Endodermal cell (in vitro differentiated cells): Measurements from ENCODE around the gene CCDC106. TPM values are rescaled to one million over a fixed set of nuclear protein-coding genes. Genes with fewer than 3 reads are reported as not detected.

Source experiments
- DNase-seq: peaks from one replicate; pipeline ENCODE4 v3.0.0-alpha.2; 2017
- H3K27ac ChIP-seq: 2 replicates; pipeline ENCODE4 v1.5.1; 2013; ENCODE audit warnings: mild to moderate bottlenecking, low read depth, low read length, moderate library complexity
- H3K27me3 ChIP-seq: 2 replicates; pipeline ENCODE4 v1.6.1; 2013; ENCODE audit warnings: mild to moderate bottlenecking, low read length, moderate library complexity; ENCODE audit not compliant: insufficient read depth, control insufficient read depth, poor library complexity, severe bottlenecking
- H3K36me3 ChIP-seq: 2 replicates; pipeline ENCODE4 v1.7.0; 2013; ENCODE audit warnings: mild to moderate bottlenecking, low read length, moderate library complexity; ENCODE audit not compliant: control insufficient read depth, insufficient read depth
- H3K4me1 ChIP-seq: one replicate; pipeline ENCODE4 v1.7.0; 2013; ENCODE audit warnings: low read length; ENCODE audit not compliant: control insufficient read depth, insufficient read depth
- H3K4me3 ChIP-seq: 2 replicates; pipeline ENCODE4 v1.5.1; 2013; ENCODE audit warnings: mild to moderate bottlenecking, low read length, moderate library complexity
- H3K9ac ChIP-seq: 2 replicates; pipeline ENCODE4 v1.6.1; 2013; ENCODE audit warnings: mild to moderate bottlenecking, low read length, moderate library complexity; ENCODE audit not compliant: poor library complexity, severe bottlenecking; ENCODE audit errors: extremely low read depth
- H3K9me3 ChIP-seq: 2 replicates; pipeline ENCODE4 v1.6.1; 2013; ENCODE audit warnings: mild to moderate bottlenecking, low read length, moderate library complexity; ENCODE audit not compliant: control insufficient read depth
- H3K27ac Mint-ChIP-seq: 2 replicates; pipeline ENCODE4 v1.8.0; 2020; ENCODE audit warnings: mixed read lengths
- H3K27me3 Mint-ChIP-seq: 2 replicates; pipeline ENCODE4 v1.8.0; 2021; ENCODE audit warnings: mild to moderate bottlenecking, mixed read lengths; ENCODE audit not compliant: insufficient read depth
- H3K36me3 Mint-ChIP-seq: 2 replicates; pipeline ENCODE4 v1.8.0; 2020; ENCODE audit warnings: low read depth, mixed read lengths
- H3K4me1 Mint-ChIP-seq: 2 replicates; pipeline ENCODE4 v1.8.0; 2020; ENCODE audit warnings: mixed read lengths
- H3K4me3 Mint-ChIP-seq: 2 replicates; pipeline ENCODE4 v1.8.0; 2020; ENCODE audit warnings: mild to moderate bottlenecking, moderate library complexity, mixed read lengths
- H3K9me3 Mint-ChIP-seq: 2 replicates; pipeline ENCODE4 v1.8.0; 2020; ENCODE audit warnings: mild to moderate bottlenecking, mixed read lengths
- CTCF ChIP-seq: fragments of 200-600 bp; sonication (generic); conservative IDR thresholded peaks from 2 replicates; pipeline ENCODE4 v1.5.0; 2021; ENCODE audit warnings: antibody characterized with exemption, mild to moderate bottlenecking
- WGBS, 2 experiments: methylation state at CpG; one replicate each; pipeline versions ENCODE4 v1.1.5 to v1.1.7; 2013; ENCODE audit warnings: missing lambda C conversion rate in 2 of 2, mixed read lengths in 1 of 2; ENCODE audit not compliant: insufficient coverage in 1 of 2, insufficient read length in 1 of 2; 5-methylcytosine and 5-hydroxymethylcytosine counted together
- total RNA-seq, 2 donors: library from RNA; stranded (reverse); fragmentation: NEBNext Ultra II Directional in 1 of 2; extraction: Animal tissue kit (Norgen Biotek cat#: 25700) in 1 of 2; gene quantifications; 2 replicates in 1 of 2; 3 replicates in 1 of 2; pipeline ENCODE4 v1.2.1, GENCODE V29; 2021

CCDC106 gene
- total RNA-seq, 2 donors from 2014 or later, result 18.0 to 24.9 TPM

GRCh38 chr19:55673889-55674288, 25.9 kb downstream of the CCDC106 start:
- Mint-ChIP-seq H3K27ac (peak overlapping the region; percentile 92), H3K4me1 (peaks cover 37% of the 10 kb centered on the region), H3K4me3 (peak overlapping the region; percentile 90), H3K36me3 (peaks cover 58% of the 10 kb centered on the region), H3K27me3 (no peaks in the 10 kb centered on the region), H3K9me3 (no peaks in the 10 kb centered on the region)
- H3K9ac ChIP-seq, result no peak overlapping the region
- no peaks in the 10 kb centered on the region for H3K27me3 ChIP-seq
- H3K4me1 ChIP-seq, result peaks cover 3% of the 10 kb centered on the region
- 96 to 100% methylated on average over 6 to 7 of the region's 15 CpGs for WGBS, 2 experiments
- DNase-seq, result no peak
- peaks cover 41% of the 10 kb centered on the region for H3K36me3 ChIP-seq
- no peaks in the 10 kb centered on the region for H3K9me3 ChIP-seq
- TF ChIP-seq CTCF, result no peak
- no peak overlapping the region for H3K4me3 ChIP-seq
- H3K27ac ChIP-seq, result no peak overlapping the region

DNA sequence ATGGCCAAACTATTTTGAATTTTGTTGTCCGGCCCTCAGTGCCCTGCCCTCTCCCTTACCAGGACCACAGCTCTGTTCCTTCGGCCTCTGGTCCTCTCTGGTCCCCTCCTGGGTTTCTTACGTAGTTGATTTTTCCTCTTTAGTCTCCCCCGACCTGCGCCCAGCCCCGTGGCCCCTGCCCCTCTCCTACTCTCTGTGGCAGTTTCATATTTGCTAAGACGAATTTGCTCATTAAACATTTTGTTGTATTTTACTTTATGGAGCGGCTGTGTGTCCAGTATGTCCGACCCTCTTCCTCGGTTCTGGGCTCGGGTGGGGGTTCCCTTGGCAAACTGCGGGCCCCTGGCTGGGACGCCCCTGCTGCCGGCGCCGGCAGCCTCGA, 26.4 kb downstream of the CCDC106 start:
- no peaks in the 10 kb centered on the region for H3K9me3 ChIP-seq
- H3K9me3 Mint-ChIP-seq, result no peaks in the 10 kb centered on the region
- H3K27me3 ChIP-seq, result no peaks in the 10 kb centered on the region
- peaks cover 37% of the 10 kb centered on the region for H3K4me1 Mint-ChIP-seq
- peak; percentile 71 for DNase-seq
- H3K27me3 Mint-ChIP-seq, result no peaks in the 10 kb centered on the region
- whole genome bisulfite sequencing, 2 experiments, result 32 to 58% methylated on average over 8 to 17 of the region's 17 CpGs
- peak overlapping the region; percentile 88 for H3K4me3 ChIP-seq
- H3K27ac Mint-ChIP-seq, result peak overlapping the region; percentile 92
- peaks cover 3% of the 10 kb centered on the region for H3K4me1 ChIP-seq
- peak overlapping the region; percentile 74 for H3K27ac ChIP-seq
- H3K36me3 ChIP-seq, result peaks cover 40% of the 10 kb centered on the region
- TF ChIP-seq CTCF, result no peak
- H3K4me3 Mint-ChIP-seq, result peak overlapping the region; percentile 90
- peaks cover 59% of the 10 kb centered on the region for H3K36me3 Mint-ChIP-seq
- peak overlapping the region; percentile 55 for H3K9ac ChIP-seq

- Histone ChIP-seq H3K9me3 (no peaks in the 10 kb centered on the region), H3K27ac (peak within 1 kb of the TSS; percentile 80), H3K36me3 (peaks cover 38% of the 10 kb centered on the region), H3K4me3 (peak within 1 kb of the TSS; percentile 88), H3K9ac (peak within 1 kb of the TSS; percentile 63), H3K4me1 (peaks cover 3% of the 10 kb centered on the region), H3K27me3 (no peaks in the 10 kb centered on the region)
- Mint-ChIP-seq H3K36me3 (peaks cover 58% of the 10 kb centered on the region), H3K4me1 (peaks cover 37% of the 10 kb centered on the region), H3K27ac (peak within 1 kb of the TSS; percentile 95), H3K4me3 (peak within 1 kb of the TSS; percentile 90), H3K27me3 (no peaks in the 10 kb centered on the region), H3K9me3 (no peaks in the 10 kb centered on the region)
- peak; percentile 98 for DNase-seq
- TF ChIP-seq CTCF, result no peak
- WGBS, 2 experiments, result 0 to 2% methylated on average over 43 to 101 of the region's 101 CpGs
Measured at GRCh38 chr19:55674841-55675660, 27.0 kb downstream of the CCDC106 start, which contains the start of gene EPN1. TSS of gene EPN1 (plus strand) at chr19:55675226. CDS start at chr19:55678628, 3,402 bp downstream.
